Measurements from ENCODE around the gene PTF1A. TPM values are rescaled to one million over a fixed set of nuclear protein-coding genes. Genes with fewer than 3 reads are reported as not detected.

Gene PTF1A
- total RNA-seq, 1 donor from 2014 or later = not detected

- Mint-ChIP-seq H3K36me3 (peaks cover 1% of the 10 kb centered on the region), H3K9me3 (no peaks in the 10 kb centered on the region), H3K4me1 (peaks cover 4% of the 10 kb centered on the region), H3K27ac (no peak overlapping the region), H3K4me3 (no peak overlapping the region), H3K27me3 (ENCODE audit: low read depth) (peaks cover 89% of the 10 kb centered on the region)
- DNase-seq (ENCODE audit: low spot score in 2 of 2, unreplicated experiment in 2 of 2) = no peak
- no peak for TF ChIP-seq CTCF (IDR thresholded peaks at IDR 0.05; ENCODE audit: unreplicated experiment)
These were observed 3.1 kb upstream of the PTF1A start for GRCh38 chr10:23189024-23189423.

- no peak overlapping the region for H3K4me3 Mint-ChIP-seq
These were observed 994 bp upstream of the PTF1A start for GRCh38 chr10:23190872-23191763.

GRCh38 chr10:23192712-23193434, 761 bp downstream of the PTF1A start:
- Mint-ChIP-seq H3K9me3 (no peaks in the 10 kb centered on the region), H3K4me3 (no peak overlapping the region), H3K36me3 (peaks cover 1% of the 10 kb centered on the region), H3K27me3 (ENCODE audit: low read depth) (peaks cover 92% of the 10 kb centered on the region), H3K4me1 (peaks cover 5% of the 10 kb centered on the region), H3K27ac (no peak overlapping the region)
- no peak for DNase-seq (ENCODE audit: low spot score in 2 of 2, unreplicated experiment in 2 of 2)
- no peak for TF ChIP-seq CTCF (IDR thresholded peaks at IDR 0.05; ENCODE audit: unreplicated experiment)

More at GRCh38 chr10:23190872-23191763, 994 bp upstream of the PTF1A start:
- peaks cover 5% of the 10 kb centered on the region for H3K4me1 Mint-ChIP-seq
- peaks cover 91% of the 10 kb centered on the region for H3K27me3 Mint-ChIP-seq (ENCODE audit: low read depth)
- no peaks in the 10 kb centered on the region for H3K9me3 Mint-ChIP-seq
- no peak overlapping the region for H3K27ac Mint-ChIP-seq
- DNase-seq (ENCODE audit: low spot score in 2 of 2, unreplicated experiment in 2 of 2) = no peak
- TF ChIP-seq CTCF (IDR thresholded peaks at IDR 0.05; ENCODE audit: unreplicated experiment) = no peak
- peaks cover 1% of the 10 kb centered on the region for H3K36me3 Mint-ChIP-seq

- H3K4me3 Mint-ChIP-seq = peak overlapping the region; percentile 44
- H3K27ac Mint-ChIP-seq = no peak overlapping the region
- no peak for DNase-seq (ENCODE audit: low spot score in 2 of 2, unreplicated experiment in 2 of 2)
- peaks cover 5% of the 10 kb centered on the region for H3K4me1 Mint-ChIP-seq
- H3K9me3 Mint-ChIP-seq = no peaks in the 10 kb centered on the region
- peaks cover 92% of the 10 kb centered on the region for H3K27me3 Mint-ChIP-seq (ENCODE audit: low read depth)
- TF ChIP-seq CTCF (IDR thresholded peaks at IDR 0.05; ENCODE audit: unreplicated experiment) = no peak
- peaks cover 1% of the 10 kb centered on the region for H3K36me3 Mint-ChIP-seq
These were observed 1.4 kb downstream of the PTF1A start for GRCh38 chr10:23193435-23194074.

- TF ChIP-seq CTCF (IDR thresholded peaks at IDR 0.05; ENCODE audit: unreplicated experiment) = no peak
- Mint-ChIP-seq H3K36me3 (peaks cover 1% of the 10 kb centered on the region), H3K4me1 (peaks cover 5% of the 10 kb centered on the region), H3K27ac (no peak overlapping the region), H3K9me3 (no peaks in the 10 kb centered on the region), H3K4me3 (no peak overlapping the region), H3K27me3 (ENCODE audit: low read depth) (peaks cover 92% of the 10 kb centered on the region)
- no peak for DNase-seq (ENCODE audit: low spot score in 2 of 2, unreplicated experiment in 2 of 2)
These were observed 2.4 kb downstream of the PTF1A start for GRCh38 chr10:23194471-23194965.
